NOMO-1 treated with DMSO at 0.1 percent for 48 hours (cell line): ENCODE measurements around the gene RIMOC1.

Source experiments
- DNase-seq: peaks from one replicate; lab custom pipeline; 2025; ENCODE audit not compliant: unreplicated experiment; lab: John Stamatoyannopoulos, UW

Gene RIMOC1, protein sequence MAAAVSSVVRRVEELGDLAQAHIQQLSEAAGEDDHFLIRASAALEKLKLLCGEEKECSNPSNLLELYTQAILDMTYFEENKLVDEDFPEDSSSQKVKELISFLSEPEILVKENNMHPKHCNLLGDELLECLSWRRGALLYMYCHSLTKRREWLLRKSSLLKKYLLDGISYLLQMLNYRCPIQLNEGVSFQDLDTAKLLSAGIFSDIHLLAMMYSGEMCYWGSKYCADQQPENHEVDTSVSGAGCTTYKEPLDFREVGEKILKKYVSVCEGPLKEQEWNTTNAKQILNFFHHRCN

DNA sequence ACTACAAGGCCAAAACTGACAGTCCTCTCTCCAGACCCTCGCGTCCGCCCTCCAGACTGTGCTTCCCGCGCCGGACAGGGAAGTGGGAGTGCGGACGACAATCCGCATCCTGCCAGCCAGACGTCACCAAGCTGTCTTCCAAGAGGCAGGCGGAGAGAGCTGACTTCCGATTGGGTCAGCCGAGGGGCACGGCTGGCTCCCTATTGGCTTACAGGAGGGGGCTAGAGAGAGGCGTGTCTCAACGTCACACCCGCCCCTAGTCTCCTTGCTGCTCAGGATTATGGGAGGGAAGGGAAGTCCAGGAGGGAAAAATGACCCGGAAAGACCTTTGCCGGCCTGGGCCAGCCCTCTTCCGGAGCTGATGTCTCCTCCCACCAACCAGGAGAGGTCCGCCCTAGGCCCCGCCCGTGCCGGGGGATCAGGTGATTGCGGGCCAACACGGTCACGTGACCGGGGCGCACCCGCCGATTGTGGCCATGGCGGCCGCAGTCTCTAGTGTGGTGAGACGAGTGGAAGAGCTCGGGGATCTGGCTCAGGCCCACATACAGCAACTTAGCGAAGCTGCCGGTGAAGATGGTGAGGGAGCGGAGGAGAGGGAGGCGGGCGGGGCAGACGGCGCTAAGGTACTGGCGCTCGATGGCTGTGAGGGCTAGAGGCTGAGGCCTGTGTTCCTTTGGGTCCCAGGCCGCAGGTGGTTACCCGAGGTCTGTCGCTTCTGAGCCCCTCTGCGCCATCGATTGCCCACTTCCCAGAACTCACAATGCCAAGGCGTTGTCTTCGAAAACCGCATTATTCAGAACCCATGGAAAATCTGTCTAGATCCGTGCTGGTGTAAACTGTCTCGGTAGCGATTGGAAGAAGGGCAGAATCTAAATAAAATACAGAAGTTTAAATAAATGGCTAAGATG, at the start of gene RIMOC1:
TSS of gene RIMOC1 (plus strand) at position 453 of the 908 bp plus-strand sequence. CDS start at position 477, 24 bp downstream.
- peak; percentile 100 for DNase-seq

DNA sequence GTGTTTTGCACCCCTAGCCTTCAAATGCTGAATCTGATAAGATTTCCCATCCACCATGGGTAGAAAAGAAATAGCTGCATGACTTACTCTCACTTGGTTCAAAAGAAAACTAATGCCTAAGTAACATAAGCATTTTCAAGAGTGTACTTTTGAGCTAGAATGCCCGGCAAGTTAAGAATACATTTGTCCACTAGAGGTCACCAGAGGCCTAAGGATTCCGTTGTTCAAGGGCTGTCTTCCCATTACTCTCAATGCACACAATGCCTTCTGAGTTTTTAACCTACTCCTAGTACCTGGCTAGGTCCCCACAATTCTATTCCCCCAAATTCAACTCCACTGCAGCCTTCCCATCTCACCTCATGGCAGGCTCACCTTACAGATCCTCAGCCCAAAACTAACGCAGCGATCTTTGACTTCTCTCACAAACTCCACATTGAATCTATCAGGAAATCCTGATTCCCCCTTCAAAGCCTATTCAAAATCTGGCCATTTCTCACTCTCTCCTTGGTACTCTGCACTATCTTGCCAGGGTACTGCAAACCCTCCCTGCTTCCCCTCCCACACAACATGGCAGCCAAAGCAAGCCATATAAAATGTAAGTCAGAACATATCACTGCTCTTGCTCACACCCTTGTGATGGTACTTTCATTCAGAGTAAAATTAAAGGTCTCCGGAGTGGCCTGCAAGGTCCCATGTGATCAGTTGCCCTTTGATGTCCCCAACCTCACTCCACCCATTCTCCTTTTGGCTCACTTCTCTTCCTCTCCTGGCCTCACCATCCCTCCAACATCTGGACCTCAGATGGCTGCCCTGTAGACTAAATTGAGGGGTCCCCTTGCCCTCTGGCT, 47.3 kb upstream of the RIMOC1 start:
- peak; percentile 80 for DNase-seq

DNA sequence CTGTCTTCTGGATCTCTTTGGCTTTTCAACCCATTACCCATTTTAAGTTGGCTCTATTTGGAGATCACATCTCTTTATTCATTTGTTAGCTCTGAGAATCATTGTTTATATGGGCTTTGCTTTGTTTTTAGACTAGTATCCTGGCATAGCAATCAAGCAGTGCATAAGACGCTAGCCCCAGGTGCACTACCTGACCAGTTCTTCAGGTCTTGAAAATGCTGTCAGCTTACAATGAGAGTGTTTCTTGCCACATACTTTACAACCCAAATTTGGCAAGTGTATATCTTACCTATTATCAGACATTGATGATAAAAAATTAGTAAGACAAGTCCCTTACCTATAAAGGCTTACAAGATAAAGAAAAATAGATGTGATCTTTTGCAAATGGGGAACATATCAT, 46.2 kb upstream of the RIMOC1 start:
- DNase-seq = no peak

DNA sequence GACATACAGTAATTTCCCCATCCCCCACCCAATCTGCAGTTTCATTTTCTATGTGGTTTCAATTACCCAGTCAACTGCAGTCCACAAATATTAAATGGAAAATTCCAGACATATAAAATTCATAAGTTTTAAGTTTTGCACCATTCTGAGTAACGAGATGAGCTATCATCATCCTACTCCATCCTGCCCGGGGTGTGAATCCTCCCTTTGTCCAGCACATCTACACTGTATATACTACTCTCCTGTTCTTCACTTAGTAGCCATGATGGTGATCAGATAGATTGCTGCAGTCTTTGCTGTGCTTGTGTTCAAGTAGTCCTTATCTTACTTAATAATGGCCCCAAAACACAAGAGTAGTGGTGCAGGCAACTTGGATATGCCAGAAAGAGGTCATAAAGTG, 45.3 kb upstream of the RIMOC1 start:
- no peak for DNase-seq

DNA sequence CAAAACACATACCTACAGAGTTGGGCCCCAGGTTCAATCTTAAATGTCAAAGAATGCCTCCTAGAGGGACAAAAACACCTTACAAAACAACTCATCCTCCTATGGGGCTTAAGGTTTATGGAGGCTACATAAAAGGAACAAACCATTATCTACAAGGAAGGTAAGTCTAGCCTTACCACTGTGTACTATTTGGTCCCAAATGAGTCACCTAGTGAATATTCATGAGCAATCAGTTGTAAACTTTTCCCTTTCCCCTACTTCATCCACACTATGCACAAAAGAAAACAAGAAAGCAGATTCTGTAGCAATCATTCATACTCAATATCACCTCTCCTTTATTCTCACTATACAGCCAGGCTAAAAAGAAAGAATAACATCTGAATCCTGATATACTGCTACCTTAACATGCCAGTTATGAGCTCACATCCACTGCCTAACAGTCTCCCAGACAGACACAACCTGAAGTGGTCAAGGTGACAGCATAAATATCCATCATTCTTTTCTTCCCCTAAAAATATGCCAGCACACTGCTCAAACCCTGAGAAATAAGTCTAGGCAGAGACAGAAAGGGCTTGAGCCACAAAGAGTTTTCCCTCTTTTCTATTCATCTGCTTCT, 40.2 kb upstream of the RIMOC1 start:
- no peak for DNase-seq

DNA sequence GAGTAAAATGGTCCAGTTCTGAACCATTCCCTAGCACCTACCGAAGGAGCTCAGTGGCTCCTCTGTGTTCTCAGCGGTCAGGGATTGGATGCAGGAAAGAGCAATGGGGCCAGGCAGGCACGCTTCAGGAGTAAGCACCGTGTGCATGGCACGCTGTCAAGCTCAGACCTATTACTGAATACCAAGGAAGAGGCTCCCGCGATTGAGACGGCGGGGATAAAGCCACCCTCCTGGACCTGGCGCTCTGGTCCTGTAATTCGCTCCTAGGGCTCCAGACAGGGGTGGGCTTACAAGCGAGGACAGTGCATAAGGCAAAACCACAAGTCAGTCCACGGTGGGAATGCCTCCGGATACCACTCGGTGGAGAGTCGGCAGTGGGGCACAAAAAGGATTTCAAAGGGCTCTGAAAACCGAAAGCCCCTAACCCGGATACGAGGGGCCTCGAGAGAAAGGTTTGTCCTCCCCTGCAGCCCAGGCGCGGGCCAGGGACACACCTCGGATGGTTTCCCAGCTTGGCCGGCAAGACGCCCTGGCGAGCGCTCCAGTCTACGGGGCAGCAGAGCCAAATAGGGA, 34.9 kb upstream of the RIMOC1 start:
- DNase-seq = no peak

DNA sequence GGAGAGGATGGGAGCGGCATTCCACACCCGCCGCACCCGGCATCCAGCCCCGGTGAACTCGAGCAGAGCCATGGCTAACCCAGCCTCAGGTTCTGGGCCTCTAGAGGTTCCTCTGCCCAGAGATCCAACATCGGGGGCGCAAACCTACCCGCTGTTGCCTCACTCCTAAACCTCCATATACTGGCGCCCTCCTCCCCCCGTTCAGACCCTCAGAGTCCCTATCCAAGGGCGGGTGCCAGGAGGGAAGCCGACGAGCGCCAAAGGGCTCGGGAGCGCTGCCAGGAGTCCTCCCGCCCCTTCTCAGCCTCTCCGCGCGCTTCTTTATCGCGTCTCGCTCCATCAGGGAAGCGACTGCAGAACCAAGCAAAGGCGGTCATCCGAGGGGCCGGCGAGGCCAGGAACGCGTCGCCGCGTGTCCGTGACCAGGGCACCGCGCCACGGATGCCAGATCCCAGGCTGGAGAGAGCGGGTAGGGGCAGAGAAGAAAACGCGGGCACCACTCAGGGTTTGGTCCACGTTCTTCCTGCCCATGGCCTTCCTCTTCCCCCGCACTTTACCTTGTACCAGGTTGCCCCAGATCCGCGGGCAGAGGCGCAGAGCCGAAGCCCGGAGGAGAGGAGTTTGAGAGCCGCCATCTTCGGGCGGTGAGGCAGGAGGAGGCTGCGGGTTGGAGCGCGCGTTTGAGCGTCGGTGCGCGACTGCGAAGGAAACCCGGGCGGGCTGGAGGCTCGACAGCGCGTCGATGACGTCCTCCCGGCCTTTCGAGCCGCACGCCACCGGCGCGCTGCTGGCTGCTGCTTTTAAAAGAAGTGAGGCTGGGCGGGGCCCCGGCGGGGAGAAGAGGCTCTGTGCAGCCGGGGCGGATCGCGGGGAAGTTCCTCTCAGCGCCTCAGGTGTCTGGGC, 34.2 kb upstream of the RIMOC1 start, which contains the start of gene OXCT1:
TSS of gene OXCT1 (minus strand) at position 702 of the 903 bp plus-strand sequence. CDS start at position 635, 67 bp downstream.
- peak; percentile 99 for DNase-seq

DNA sequence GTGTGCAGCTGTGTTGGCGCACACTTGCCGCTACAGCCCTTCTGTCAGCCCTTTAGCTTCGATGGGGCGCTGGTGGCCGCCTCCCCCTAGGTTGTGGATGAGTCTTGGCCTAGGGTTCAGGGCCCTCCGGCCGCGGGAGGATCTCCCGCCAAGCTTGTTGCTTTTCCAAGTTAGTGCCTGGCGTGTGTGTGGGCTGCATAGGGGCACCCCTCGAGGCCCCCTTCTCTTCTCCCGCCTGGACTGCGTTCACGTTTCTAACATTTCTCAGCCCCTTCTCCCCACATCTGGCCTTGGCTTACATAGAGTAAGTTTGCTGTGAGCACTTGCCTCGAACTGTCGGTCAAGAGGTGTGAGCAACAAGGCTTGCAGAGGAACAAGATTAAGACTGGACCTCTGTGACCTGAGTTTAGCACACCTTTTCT, 33.5 kb upstream of the RIMOC1 start:
- DNase-seq = no peak

DNA sequence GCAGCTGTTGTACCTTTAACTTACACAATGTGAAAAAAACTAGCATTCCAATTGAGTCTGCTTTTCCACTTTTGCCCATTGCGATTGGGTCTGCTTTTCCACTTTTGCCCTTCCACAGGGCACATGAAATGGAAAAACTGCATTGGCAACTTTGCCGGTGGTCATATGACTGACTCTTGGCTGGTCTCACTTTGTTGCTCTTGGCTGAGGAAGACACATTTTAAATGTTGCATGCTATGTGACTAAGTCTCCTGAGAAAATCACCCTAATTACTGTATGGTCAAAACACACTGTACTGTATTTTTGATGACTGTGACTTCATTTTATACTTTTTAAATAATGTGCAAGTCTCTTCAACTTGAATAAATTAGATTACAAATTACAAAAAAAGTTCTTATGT, 32.3 kb upstream of the RIMOC1 start:
- no peak for DNase-seq

DNA sequence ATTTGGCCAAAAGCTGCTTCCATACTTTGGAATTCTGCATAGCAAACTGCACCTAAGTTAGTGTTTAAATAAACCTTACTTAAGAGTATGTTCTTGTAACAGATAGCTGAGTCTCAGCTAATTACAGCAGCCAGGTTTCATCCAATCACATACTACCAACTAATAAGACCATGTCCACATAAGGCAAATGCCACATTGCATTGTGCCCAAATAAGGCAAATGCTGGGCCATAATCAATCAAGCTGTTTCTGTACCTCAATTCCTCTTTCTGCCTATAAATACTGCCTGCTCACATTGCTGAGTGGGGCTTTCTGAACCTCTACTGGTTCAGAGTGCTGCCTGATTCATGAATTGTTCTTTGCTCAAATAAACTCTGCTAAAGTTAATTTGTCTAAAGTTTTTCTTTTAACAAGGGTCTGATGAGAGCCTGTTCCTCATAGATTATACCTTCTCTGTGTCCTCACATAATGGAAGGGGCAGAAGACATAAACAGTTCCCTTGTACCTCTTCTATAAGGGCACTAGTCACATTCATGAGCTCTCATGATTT, 29.6 kb upstream of the RIMOC1 start:
- no peak for DNase-seq

DNA sequence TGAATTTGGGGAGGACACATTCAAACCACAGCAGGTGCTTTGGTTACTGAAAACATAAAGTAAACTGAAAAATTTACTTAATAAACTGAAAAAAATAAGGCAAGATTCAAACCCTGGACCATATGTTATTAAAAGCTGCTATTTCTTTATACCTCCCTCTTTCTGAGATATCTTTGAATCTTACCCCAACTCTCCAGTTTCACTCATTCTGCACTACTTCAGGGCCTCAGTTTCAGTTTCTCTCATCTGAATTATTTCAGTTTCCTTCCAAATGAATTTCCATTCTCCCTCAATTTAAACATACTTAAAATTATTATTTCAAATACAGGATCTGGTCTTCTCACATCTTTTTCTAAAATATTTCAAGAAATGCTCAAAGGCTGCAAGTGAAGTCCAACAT, 29.0 kb upstream of the RIMOC1 start:
- DNase-seq = no peak

DNA sequence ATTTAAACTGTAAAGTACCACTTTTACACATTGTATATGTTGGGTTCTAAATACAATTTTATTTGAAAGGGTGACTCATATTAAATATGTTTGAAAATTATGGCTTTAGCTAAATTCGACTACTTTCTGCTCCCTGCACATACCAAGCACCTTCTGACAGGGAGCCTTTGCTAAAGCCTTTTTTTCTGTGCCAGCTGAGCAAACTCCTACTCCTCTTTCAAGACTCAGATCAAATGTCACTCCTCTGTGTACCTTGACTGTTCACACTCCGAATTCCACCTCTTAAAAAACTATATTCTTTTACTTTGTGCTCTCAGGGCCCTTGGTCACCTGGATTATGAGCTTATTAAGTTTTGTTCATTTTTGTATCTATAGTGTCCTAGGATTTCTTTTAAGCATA, 27.5 kb upstream of the RIMOC1 start:
- no peak for DNase-seq

DNA sequence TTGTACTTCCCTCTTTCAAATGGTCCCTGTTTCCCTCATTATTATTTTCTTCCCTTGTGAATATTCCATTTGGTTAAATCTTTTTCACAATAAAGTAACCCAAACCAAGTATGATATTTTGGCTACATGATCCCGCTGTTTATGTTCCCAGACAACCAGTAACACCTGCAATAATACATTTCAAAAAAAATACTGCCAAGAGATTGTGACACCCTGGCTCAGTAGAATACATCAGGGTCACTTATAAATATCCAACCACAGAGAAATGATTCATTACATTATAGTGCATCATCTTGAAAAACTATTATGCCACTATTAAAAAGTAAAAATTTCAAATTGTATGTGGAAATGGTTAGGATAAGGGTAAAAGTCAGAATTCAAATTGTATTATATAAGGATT, 26.7 kb upstream of the RIMOC1 start:
- DNase-seq = no peak

DNA sequence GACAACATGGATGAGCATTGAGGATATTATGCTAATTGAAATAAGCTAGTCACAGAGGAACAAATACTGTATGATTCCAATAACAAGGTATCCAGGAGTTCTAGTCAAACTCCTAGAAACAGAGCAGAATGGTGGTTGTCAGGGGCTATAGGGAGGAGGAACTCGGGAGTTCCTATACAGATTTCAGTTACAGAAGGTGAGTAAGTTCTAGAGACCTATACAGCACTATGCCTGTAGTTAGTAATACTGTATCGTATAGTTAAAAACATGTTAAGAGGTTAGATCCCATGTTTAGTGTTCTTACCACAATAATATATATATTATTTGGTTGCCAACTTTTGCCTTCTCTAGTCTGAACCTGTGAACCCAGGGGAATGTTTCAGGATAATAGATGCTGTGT, 26.0 kb upstream of the RIMOC1 start:
- DNase-seq = no peak

DNA sequence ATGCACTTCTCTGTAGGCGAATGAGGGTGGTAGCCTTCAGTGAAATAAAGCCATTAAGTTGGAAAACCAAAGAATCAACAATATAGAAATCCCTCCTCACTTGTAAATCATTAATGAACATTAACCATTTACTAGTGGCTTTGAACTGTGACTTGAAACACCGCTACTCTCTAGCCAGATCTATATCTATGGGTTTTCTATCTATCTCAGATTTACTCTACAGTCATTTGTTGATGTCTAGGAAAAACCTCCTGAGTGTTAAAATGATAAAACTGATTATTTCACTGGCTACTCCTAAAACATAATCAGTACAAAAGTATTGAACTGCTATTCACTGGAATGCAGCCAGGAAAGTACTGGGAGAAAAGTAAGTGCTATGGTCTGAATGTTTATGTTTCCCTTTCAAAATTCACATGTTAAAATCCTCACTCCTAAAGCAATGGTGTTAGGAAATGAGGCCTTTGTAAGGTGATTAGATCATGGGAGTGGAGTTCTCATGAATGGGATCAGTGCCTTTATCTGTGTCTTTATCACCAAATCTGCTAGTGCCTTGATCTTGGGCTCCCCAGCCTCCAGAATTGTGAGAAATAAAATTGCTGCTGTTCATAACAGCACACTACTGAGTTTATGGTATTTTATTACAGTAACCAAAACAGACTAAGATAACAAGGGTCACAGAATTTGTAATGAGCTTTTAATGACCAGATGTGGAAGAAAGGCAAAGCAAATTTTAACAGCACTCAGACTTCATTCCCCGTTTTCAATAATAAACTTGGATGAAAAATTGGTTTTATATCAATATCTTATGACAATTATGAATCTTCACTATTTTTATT, 25.3 kb upstream of the RIMOC1 start:
- no peak for DNase-seq

DNA sequence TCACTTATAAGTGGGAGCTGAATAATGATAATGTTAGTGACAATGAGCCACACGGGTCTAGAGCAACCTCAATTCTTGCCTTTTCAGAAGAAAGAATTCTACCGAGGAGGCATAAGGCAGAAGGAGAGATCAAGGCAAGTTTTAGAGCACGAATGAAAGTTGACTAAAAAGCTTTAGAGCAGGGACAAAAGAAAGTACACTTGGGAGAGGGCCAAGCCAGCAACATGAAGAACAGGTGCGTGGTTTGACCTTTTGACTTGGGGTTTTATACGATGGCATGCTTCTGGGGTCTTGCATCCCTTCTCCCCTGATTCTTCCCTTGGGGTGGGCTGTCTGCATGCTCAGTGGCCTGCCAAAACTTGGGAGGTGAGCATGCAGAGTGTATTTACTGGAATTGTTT, 21.4 kb upstream of the RIMOC1 start:
- DNase-seq = no peak

DNA sequence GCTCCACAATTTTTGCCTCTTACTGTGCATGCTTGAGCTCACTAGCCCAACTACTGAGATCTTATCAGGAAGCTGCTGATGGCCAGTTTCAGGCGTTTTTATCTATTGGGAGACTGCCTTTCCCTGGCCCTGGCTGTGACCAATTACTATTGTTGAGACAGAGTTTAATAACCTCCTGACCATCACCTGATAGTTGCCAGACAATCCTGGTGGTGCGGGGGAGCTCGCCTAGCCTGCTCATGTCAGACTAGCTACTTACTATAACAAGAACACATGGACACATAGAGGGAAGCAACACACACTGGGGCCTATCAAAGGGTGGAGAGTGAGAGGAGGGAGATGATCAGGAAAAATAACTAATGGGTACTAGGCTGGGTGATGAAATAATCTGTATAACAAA, 20.9 kb upstream of the RIMOC1 start:
- no peak for DNase-seq

DNA sequence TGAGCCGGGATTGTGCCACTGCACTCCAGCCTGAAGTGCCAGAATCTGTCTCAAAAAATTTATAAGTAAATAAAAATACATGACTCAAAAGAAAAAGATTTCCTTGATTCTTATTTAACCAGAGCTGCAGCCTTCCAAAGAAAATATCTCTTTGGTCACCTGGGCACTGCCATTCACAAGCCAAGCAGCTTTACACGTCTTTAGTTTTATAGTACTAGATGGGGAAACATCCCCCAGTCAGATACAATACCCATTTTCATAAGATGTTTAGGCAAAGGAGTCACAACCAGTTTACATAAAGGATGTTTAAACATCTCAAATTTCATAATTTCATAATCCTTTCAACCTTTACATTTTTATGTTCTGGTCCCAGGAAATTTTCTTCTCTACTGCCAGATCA, 20.2 kb upstream of the RIMOC1 start:
- no peak for DNase-seq
